GM12891 (cell line): ENCODE data around the gene NKAPL.

ENCODE experiments used
- POLR2A ChIP-seq: IDR thresholded peaks from 2 replicates; pipeline ENCODE4 v1.6.1; 2011; ENCODE audit warnings: low read depth, low read length, control low read depth
- POLR2AphosphoS5 ChIP-seq: IDR thresholded peaks from 2 replicates; pipeline ENCODE4 v1.6.1; 2011; ENCODE audit warnings: low read depth, low read length, control low read depth
- TAF1 ChIP-seq: IDR thresholded peaks from 2 replicates; pipeline ENCODE4 v1.6.1; 2011; ENCODE audit warnings: low read depth, low read length, control low read depth

DNA sequence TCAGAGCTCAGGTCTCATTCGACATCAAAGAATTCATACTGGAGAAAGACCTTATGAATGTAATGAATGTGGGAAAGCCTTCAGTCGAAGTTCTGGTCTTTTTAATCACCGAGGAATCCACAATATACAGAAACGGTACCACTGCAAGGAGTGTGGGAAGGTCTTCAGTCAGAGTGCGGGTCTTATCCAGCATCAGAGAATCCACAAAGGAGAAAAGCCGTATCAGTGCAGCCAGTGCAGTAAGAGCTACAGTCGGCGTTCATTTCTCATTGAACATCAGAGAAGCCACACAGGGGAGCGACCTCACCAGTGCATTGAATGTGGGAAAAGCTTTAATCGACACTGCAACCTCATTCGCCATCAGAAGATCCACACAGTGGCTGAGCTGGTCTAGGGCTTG is 26.3 kb upstream of the NKAPL start:
- TF ChIP-seq POLR2A (no peak), POLR2AphosphoS5 (no peak), TAF1 (no peak)
